Spleen (tissue), 7 donors: ENCODE data around the gene SLC8A2.

Experiments
- POLR2A ChIP-seq, 3 donors: fragments of 450-650 bp; IDR thresholded peaks; one replicate each; pipeline ENCODE4 v1.5.1; 2017; ENCODE audit warnings: antibody characterized with exemption in 3 of 3, mild to moderate bottlenecking in 1 of 3
- TF ChIP-seq, protein P1 (sequence below), 11 experiments: fragments of 200-600 bp in 7 of 11; fragments of 450-650 bp in 4 of 11; sonication (generic) in 4 of 11; IDR thresholded peaks in 8 of 11; conservative IDR thresholded peaks in 3 of 11; 1 replicate in 7 of 11; 2 replicates in 4 of 11; pipeline versions ENCODE4 v1.4.0 to v1.8.0; 2016 to 2021; ENCODE audit warnings: antibody characterized with exemption in 11 of 11, inconsistent platforms in 4 of 11, mild to moderate bottlenecking in 1 of 11
- donor health status: DM: no; HTN: no; CAD: no; lungs with moderate emphysema.
- donor health status: DM: no; HTN: no; CAD: no.
- donor health status: DM: no; HTN: no; CAD: no.

DNA sequence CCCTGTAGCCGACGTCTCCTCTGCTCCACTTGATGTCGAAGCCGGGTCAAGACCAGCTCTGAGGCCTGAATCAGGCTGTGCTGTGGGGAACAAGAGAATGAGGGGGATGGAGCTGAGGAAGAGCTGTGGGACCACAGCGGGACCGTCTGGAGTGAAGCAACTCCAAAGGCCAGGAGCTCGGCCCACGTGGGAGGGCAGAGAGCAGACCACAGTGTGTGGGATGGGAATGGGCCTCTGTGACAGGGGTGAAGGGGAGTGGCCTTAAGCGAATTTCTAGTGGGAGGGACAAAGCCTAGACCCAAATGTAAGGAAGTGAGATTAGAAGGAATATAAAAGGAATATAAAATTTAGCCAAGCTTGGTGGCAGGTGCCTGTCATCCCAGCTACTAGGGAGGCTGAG is 3.8 kb upstream of the SLC8A2 start:
- TF ChIP-seq, protein P1, sequence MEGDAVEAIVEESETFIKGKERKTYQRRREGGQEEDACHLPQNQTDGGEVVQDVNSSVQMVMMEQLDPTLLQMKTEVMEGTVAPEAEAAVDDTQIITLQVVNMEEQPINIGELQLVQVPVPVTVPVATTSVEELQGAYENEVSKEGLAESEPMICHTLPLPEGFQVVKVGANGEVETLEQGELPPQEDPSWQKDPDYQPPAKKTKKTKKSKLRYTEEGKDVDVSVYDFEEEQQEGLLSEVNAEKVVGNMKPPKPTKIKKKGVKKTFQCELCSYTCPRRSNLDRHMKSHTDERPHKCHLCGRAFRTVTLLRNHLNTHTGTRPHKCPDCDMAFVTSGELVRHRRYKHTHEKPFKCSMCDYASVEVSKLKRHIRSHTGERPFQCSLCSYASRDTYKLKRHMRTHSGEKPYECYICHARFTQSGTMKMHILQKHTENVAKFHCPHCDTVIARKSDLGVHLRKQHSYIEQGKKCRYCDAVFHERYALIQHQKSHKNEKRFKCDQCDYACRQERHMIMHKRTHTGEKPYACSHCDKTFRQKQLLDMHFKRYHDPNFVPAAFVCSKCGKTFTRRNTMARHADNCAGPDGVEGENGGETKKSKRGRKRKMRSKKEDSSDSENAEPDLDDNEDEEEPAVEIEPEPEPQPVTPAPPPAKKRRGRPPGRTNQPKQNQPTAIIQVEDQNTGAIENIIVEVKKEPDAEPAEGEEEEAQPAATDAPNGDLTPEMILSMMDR (IDR thresholded peaks at IDR 0.05 in 8 of 11, conservative IDR thresholded peaks at IDR 0.05 in 3 of 11): no peak
- TF ChIP-seq POLR2A (IDR thresholded peaks at IDR 0.05): no peak
